H1 (cell line): Measurements from ENCODE around the gene LRP8. TPM values are rescaled to one million over a fixed set of nuclear protein-coding genes. Genes with fewer than 3 reads are reported as not detected.

Experiments
- CTCF ChIA-PET: fragments of 300-600 bp; sonication (Branson Sonifier 250); formaldehyde crosslinking; loops from one replicate; lab custom pipeline; 2021; ENCODE audit not compliant: partially characterized antibody; lab: Charles Lee
- POLR2A ChIA-PET: fragments of 300-600 bp; sonication (Branson Sonifier 250); formaldehyde crosslinking; loops from one replicate; lab custom pipeline; 2021; ENCODE audit warnings: inconsistent platforms; ENCODE audit not compliant: partially characterized antibody; lab: Charles Lee
- DNase-seq, 2 experiments: peaks; one replicate each; pipeline versions ENCODE4 v3.0.0 to v3.0.0-alpha.2; 2010 to 2022; ENCODE audit warnings: low spot score in 2 of 2, low read depth in 1 of 2, mixed read lengths in 1 of 2
- FAIRE-seq: peaks from 2 replicates; lab custom pipeline; 2011; peaks lifted over from hg19 to GRCh38; lab: Jason Lieb, UNC
- H2AFZ ChIP-seq: 2 replicates; pipeline ENCODE4 v1.8.1; 2012; ENCODE audit warnings: low read length, inconsistent platforms
- H2AK5ac ChIP-seq: 2 replicates; pipeline ENCODE4 v1.6.1; 2013; ENCODE audit warnings: low read depth, low read length
- H2BK120ac ChIP-seq: replicated peaks from 2 replicates; pipeline ENCODE3; 2013; ENCODE audit warnings: low read depth, low read length, inconsistent platforms
- H2BK12ac ChIP-seq: 2 replicates; pipeline ENCODE4 v1.6.1; 2013; ENCODE audit warnings: low read depth, low read length
- H2BK15ac ChIP-seq: 2 replicates; pipeline ENCODE4 v1.6.1; 2013; ENCODE audit warnings: low read length
- H2BK20ac ChIP-seq: 2 replicates; pipeline ENCODE4 v1.6.1; 2013; ENCODE audit warnings: low read length
- H2BK5ac ChIP-seq: 2 replicates; pipeline ENCODE4 v1.6.1; 2013; ENCODE audit warnings: low read depth, low read length
- H3K14ac ChIP-seq: 2 replicates; pipeline ENCODE4 v1.6.1; 2013; ENCODE audit warnings: inconsistent platforms; ENCODE audit not compliant: insufficient read length
- H3K18ac ChIP-seq: 2 replicates; pipeline ENCODE4 v1.6.1; 2013; ENCODE audit warnings: low read length; ENCODE audit errors: extremely low read depth
- H3K23ac ChIP-seq: 2 replicates; pipeline ENCODE4 v1.6.1; 2013; ENCODE audit warnings: inconsistent platforms; ENCODE audit not compliant: insufficient read length
- H3K23me2 ChIP-seq: 2 replicates; pipeline ENCODE4 v1.6.1; 2013; ENCODE audit warnings: low read depth, low read length
- H3K27ac ChIP-seq: 2 replicates; pipeline ENCODE4 v1.6.1; 2011; ENCODE audit warnings: low read depth, low read length, inconsistent platforms
- H3K27me3 ChIP-seq, 4 experiments: replicated peaks in 1 of 4; 1 replicate in 1 of 4; 2 replicates in 3 of 4; pipeline versions ENCODE4 v1.6.1 to v1.8.1; 2011 to 2013; ENCODE audit warnings: low read length in 3 of 4, mild to moderate bottlenecking in 3 of 4, inconsistent platforms in 2 of 4, mixed read lengths in 2 of 4, moderate library complexity in 1 of 4; ENCODE audit not compliant: control insufficient read depth in 3 of 4, insufficient read depth in 3 of 4; ENCODE audit errors: extremely low read depth in 1 of 4
- H3K36me3 ChIP-seq, 4 experiments: 2 replicates each; pipeline versions ENCODE4 v1.6.1 to v1.8.1; 2011 to 2013; ENCODE audit warnings: mild to moderate bottlenecking in 4 of 4, low read length in 3 of 4, moderate library complexity in 2 of 4, control low read depth in 1 of 4, inconsistent platforms in 1 of 4; ENCODE audit not compliant: insufficient read depth in 4 of 4, control insufficient read depth in 2 of 4
- H3K4ac ChIP-seq: replicated peaks from 2 replicates; pipeline ENCODE3; 2013; ENCODE audit warnings: low read length, low read depth, mixed read lengths, inconsistent platforms; ENCODE audit not compliant: insufficient read length
- H3K4me1 ChIP-seq, 4 experiments: replicated peaks in 1 of 4; 1 replicate in 1 of 4; 2 replicates in 3 of 4; pipeline versions ENCODE4 v1.6.1 to v1.8.1; 2011 to 2013; ENCODE audit warnings: low read length in 3 of 4, inconsistent platforms in 2 of 4, mixed read lengths in 1 of 4; ENCODE audit not compliant: insufficient read depth in 4 of 4, control insufficient read depth in 3 of 4
- H3K4me2 ChIP-seq, 2 experiments: 2 replicates each; pipeline versions ENCODE4 v1.6.1 to v1.8.1; 2011 to 2013; ENCODE audit warnings: low read depth in 2 of 2, low read length in 2 of 2, control low read depth in 1 of 2, inconsistent platforms in 1 of 2, mild to moderate bottlenecking in 1 of 2; ENCODE audit not compliant: insufficient read depth in 1 of 2
- H3K4me3 ChIP-seq, 4 experiments: fragments of 200-600, 300-600 bp in 1 of 4; sonication (generic), shearing (Covaris generic), sonication (Bioruptor Twin) in 1 of 4; 2 replicates each; pipeline versions ENCODE4 v1.5.1 to v1.8.1; 2011 to 2016; ENCODE audit warnings: low read length in 4 of 4, low read depth in 3 of 4, control low read depth in 2 of 4, inconsistent platforms in 2 of 4, mild to moderate bottlenecking in 2 of 4, mixed read lengths in 1 of 4, moderate library complexity in 1 of 4; ENCODE audit not compliant: insufficient read depth in 2 of 4; ENCODE audit errors: extremely low read depth in 1 of 4
- H3K56ac ChIP-seq: replicated peaks from 2 replicates; pipeline ENCODE3; 2013; ENCODE audit warnings: low read depth, mild to moderate bottlenecking, mixed read lengths, low read length, inconsistent platforms; ENCODE audit not compliant: insufficient read length
- H3K79me1 ChIP-seq: 2 replicates; pipeline ENCODE4 v1.6.1; 2013; ENCODE audit warnings: low read depth, low read length, control low read depth
- H3K79me2 ChIP-seq, 2 experiments: 2 replicates each; pipeline versions ENCODE4 v1.6.1 to v1.8.1; 2012 to 2013; ENCODE audit warnings: low read length in 2 of 2, mild to moderate bottlenecking in 2 of 2, inconsistent platforms in 1 of 2; ENCODE audit not compliant: insufficient read depth in 2 of 2, control insufficient read depth in 1 of 2
- H3K9ac ChIP-seq, 4 experiments: replicated peaks in 1 of 4; 1 replicate in 1 of 4; 2 replicates in 3 of 4; pipeline versions ENCODE4 v1.6.1 to v1.8.1; 2011 to 2013; ENCODE audit warnings: low read depth in 3 of 4, low read length in 3 of 4, control low read depth in 2 of 4, mild to moderate bottlenecking in 2 of 4, moderate library complexity in 2 of 4, inconsistent platforms in 1 of 4; ENCODE audit errors: extremely low read depth in 1 of 4
- H3K9me3 ChIP-seq, 2 experiments: 2 replicates each; pipeline versions ENCODE4 v1.6.1 to v1.8.1; 2012 to 2013; ENCODE audit warnings: mild to moderate bottlenecking in 2 of 2, moderate library complexity in 2 of 2, control low read depth in 1 of 2, inconsistent platforms in 1 of 2, low read depth in 1 of 2, low read length in 1 of 2, mixed read lengths in 1 of 2; ENCODE audit not compliant: insufficient read depth in 2 of 2
- H4K20me1 ChIP-seq, 2 experiments: replicated peaks in 1 of 2; 2 replicates each; pipeline versions ENCODE3 to v1.8.1; 2011 to 2013; ENCODE audit warnings: inconsistent platforms in 2 of 2, low read length in 2 of 2, mild to moderate bottlenecking in 1 of 2; ENCODE audit not compliant: insufficient read depth in 2 of 2, control insufficient read depth in 1 of 2
- H4K5ac ChIP-seq: 2 replicates; pipeline ENCODE4 v1.6.1; 2013; ENCODE audit warnings: low read length, low read depth, mixed read lengths, inconsistent platforms; ENCODE audit not compliant: insufficient read length
- H4K8ac ChIP-seq: 2 replicates; pipeline ENCODE4 v1.8.0; 2013; ENCODE audit warnings: mild to moderate bottlenecking, moderate library complexity, low read length, inconsistent platforms; ENCODE audit not compliant: insufficient read depth; ENCODE audit errors: extremely low read depth
- H4K91ac ChIP-seq: replicated peaks from 2 replicates; pipeline ENCODE3; 2013; ENCODE audit warnings: low read length, mixed read lengths, inconsistent platforms; ENCODE audit not compliant: insufficient read length
- ASH2L ChIP-seq: fragments of 200-600, 300-600 bp; sonication (generic); IDR thresholded peaks from one replicate; pipeline ENCODE4 v1.7.1; 2017; ENCODE audit warnings: low read length
- CBX8 ChIP-seq: fragments of 300-800, 300-1000 bp; sonication (generic); IDR thresholded peaks from 2 replicates; pipeline ENCODE4 v1.7.1; 2016; ENCODE audit warnings: low read depth, low read length, borderline replicate concordance
- EZH2 ChIP-seq: fragments of 200-600 bp; sonication (generic); IDR thresholded peaks from 2 replicates; pipeline ENCODE4 v1.7.1; 2012; ENCODE audit warnings: low read depth, mild to moderate bottlenecking, moderate library complexity, low read length, inconsistent platforms; ENCODE audit not compliant: severe bottlenecking
- FOSL1 ChIP-seq: IDR thresholded peaks from 2 replicates; pipeline ENCODE4 v1.6.1; 2011; ENCODE audit warnings: mild to moderate bottlenecking, low read depth, low read length, moderate library complexity; ENCODE audit not compliant: insufficient read depth
- JUN ChIP-seq: IDR thresholded peaks from 2 replicates; pipeline ENCODE4 v1.6.1; 2011; ENCODE audit warnings: low read depth, mild to moderate bottlenecking, improper control_type of control experiment, low read length
- RAD21 ChIP-seq, 2 experiments: IDR thresholded peaks in 1 of 2; conservative IDR thresholded peaks in 1 of 2; 2 replicates each; pipeline ENCODE4 v1.6.1; 2011; ENCODE audit warnings: low read depth in 2 of 2, low read length in 2 of 2, improper control_type of control experiment in 1 of 2, inconsistent platforms in 1 of 2, mild to moderate bottlenecking in 1 of 2, moderate library complexity in 1 of 2
- SP1 ChIP-seq: IDR thresholded peaks from 2 replicates; pipeline ENCODE4 v1.6.1; 2011; ENCODE audit warnings: low read depth, low read length
- TCF12 ChIP-seq: IDR thresholded peaks from 2 replicates; pipeline ENCODE4 v1.6.1; 2011; ENCODE audit warnings: low read depth, mild to moderate bottlenecking, low read length
- TEAD4 ChIP-seq: IDR thresholded peaks from 2 replicates; pipeline ENCODE4 v1.6.1; 2012; ENCODE audit warnings: low read depth, low read length, inconsistent platforms, mixed read lengths
- YY1 ChIP-seq: IDR thresholded peaks from 2 replicates; pipeline ENCODE4 v1.6.1; 2011; ENCODE audit warnings: low read depth, mild to moderate bottlenecking, low read length
- ZNF274 ChIP-seq: IDR thresholded peaks from 2 replicates; pipeline ENCODE4 v1.7.0; 2012; ENCODE audit warnings: low read length, borderline replicate concordance; ENCODE audit errors: extremely low read depth
- WGBS, 2 experiments: shearing (Covaris generic) in 1 of 2; methylation state at CpG; one replicate each; pipeline versions ENCODE4 v1.1.6 to v1.1.7; 2013 to 2015; ENCODE audit warnings: low lambda C conversion rate in 2 of 2, mixed read lengths in 2 of 2, inconsistent platforms in 1 of 2, low coverage in 1 of 2, missing lambda C conversion rate in 1 of 2; ENCODE audit not compliant: insufficient replicate concordance in 2 of 2, insufficient coverage in 1 of 2, insufficient read length in 1 of 2; ENCODE audit errors: extremely low coverage in 1 of 2, missing lambda C conversion rate in 1 of 2; 5-methylcytosine and 5-hydroxymethylcytosine counted together
- polyA plus RNA-seq, 7 experiments: library from polyadenylated mRNA; depleted of rRNA in 3 of 7; stranded (reverse) in 5 of 7; unstranded in 2 of 7; fragments of >200 nt in 5 of 7; fragments of 200-250 nt in 2 of 7; gene quantifications; 1 replicate in 5 of 7; 2 replicates in 1 of 7; 4 replicates in 1 of 7; pipeline versions ENCODE4 v1.2.1 to v1.2.3, GENCODE V29; 2011 to 2013; ENCODE audit warnings: missing spikeins in 2 of 7, mixed read lengths in 2 of 7
- total RNA-seq: library from RNA; stranded (reverse); fragmentation: NEBNext Ultra II Directional; extraction: Animal tissue kit (Norgen Biotek cat#: 25700); gene quantifications from 2 replicates; pipeline ENCODE4 v1.2.1, GENCODE V29; 2021
- TF ChIP-seq, protein P1 (sequence below): IDR thresholded peaks from 2 replicates; pipeline ENCODE4 v1.6.1; 2012; ENCODE audit warnings: low read length, inconsistent platforms

The LRP8 gene
- total and polyA plus RNA-seq, 2 of the 8 experiments (the other 6 are each of a cell fraction or from before 2014, with no cell fraction given) = 63.2 to 66.4 TPM

DNA sequence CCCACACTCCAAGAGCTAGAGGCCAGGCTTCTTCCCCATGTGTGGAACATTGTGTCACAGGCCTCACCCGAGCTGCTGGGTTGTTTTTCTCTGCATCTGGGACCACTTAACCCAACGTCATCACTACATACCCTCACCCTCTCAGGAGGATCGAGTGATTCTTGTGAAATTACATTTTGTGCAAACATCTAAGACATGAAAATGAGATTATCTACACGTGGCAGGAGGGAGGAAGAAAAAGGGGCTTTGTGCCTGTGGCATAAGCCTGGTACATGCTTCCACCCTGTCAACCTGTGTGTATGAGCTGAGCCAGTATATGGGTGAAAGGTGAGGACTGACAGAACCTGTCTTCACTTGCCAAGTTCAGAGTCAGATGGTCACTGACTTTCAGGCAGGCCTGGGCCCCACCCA, 129.6 kb downstream of the LRP8 start:
- ChIA-PET POLR2A (interaction anchor here (0.5 to 2.0 kb wide), 6 partner anchors 9 to 800 kb away, joined by 3 to 6 read pairs (median 4); no protein-coding TSS in a partner anchor), CTCF (interaction anchor here (0.6 to 5.7 kb wide), 3 partner anchors 12 to 56 kb away, joined by 3 to 42 read pairs (median 4); no protein-coding TSS in a partner anchor)
- Histone ChIP-seq H3K4me3 (no peak overlapping the region; a peak in 1 of 8 replicates), H2AFZ (no peak overlapping the region), H4K8ac (no peak overlapping the region), H3K18ac (no peak overlapping the region), H3K9ac (peak overlapping the region in 1 of 4 experiments; percentile 18; a peak in 1 of 7 replicates), H2BK120ac (no peak overlapping the region), H3K27me3 (peaks cover 0 to 4% (median 1%) of the 10 kb centered on the region in 4 experiments; a peak in 4 of 7 replicates), H4K5ac (no peak overlapping the region), H3K14ac (no peak overlapping the region), H3K4me2 (peak overlapping the region in 1 of 2 experiments; percentile 93; a peak in 1 of 4 replicates), H3K9me3 (no peaks in the 10 kb centered on the region), H3K56ac (no peak overlapping the region), H2BK12ac (no peak overlapping the region), H3K23ac (no peak overlapping the region), H3K23me2 (peaks cover 5% of the 10 kb centered on the region), H3K79me2 (peaks cover 0 to 8% of the 10 kb centered on the region in 2 experiments; a peak in 1 of 4 replicates), H2BK15ac (no peak overlapping the region), H3K79me1 (no peaks in the 10 kb centered on the region; the same call in none of the 2 replicates), H4K91ac (no peak overlapping the region), H3K4me1 (peaks cover 2 to 6% (median 4%) of the 10 kb centered on the region in 4 experiments; a peak in 4 of 7 replicates), H3K36me3 (peaks cover 0 to 20% (median 12%) of the 10 kb centered on the region in 4 experiments; a peak in 5 of 8 replicates), H2BK5ac (no peak overlapping the region), H3K27ac (no peak overlapping the region), H3K4ac (no peak overlapping the region), H4K20me1 (no peaks in the 10 kb centered on the region), H2AK5ac (no peak overlapping the region), H2BK20ac (no peak overlapping the region)
- FAIRE-seq (no peak), DNase-seq (no peak)
- WGBS, 2 experiments = 83% methylated on average over 4 of the region's 4 CpGs; no CpG with 5 or more reads in 1 of the 2 experiments
- TF ChIP-seq TCF12 (no peak), EZH2 (no peak), ASH2L (no peak), CBX8 (no peak), YY1 (no peak), SP1 (no peak), RAD21 (IDR thresholded peaks at IDR 0.05 in 1 of 2, conservative IDR thresholded peaks at IDR 0.05 in 1 of 2; ENCODE audit: low read depth in 2 of 2, low read length in 2 of 2) (no peak), TEAD4 (no peak), ZNF274 (no peak), FOSL1 (no peak), JUN (no peak)
- TF ChIP-seq, protein P1, sequence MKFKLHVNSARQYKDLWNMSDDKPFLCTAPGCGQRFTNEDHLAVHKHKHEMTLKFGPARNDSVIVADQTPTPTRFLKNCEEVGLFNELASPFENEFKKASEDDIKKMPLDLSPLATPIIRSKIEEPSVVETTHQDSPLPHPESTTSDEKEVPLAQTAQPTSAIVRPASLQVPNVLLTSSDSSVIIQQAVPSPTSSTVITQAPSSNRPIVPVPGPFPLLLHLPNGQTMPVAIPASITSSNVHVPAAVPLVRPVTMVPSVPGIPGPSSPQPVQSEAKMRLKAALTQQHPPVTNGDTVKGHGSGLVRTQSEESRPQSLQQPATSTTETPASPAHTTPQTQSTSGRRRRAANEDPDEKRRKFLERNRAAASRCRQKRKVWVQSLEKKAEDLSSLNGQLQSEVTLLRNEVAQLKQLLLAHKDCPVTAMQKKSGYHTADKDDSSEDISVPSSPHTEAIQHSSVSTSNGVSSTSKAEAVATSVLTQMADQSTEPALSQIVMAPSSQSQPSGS = no peak
